K562 (cell line): Measurements from ENCODE around the gene SLC25A26. TPM values are rescaled to one million over a fixed set of nuclear protein-coding genes. Genes with fewer than 3 reads are reported as not detected.
"Not testable (repeated sequence)": the region's sequence is repeated elsewhere in the genome, so short reads cannot be mapped to it uniquely, and the experiment has no call there.

Experiments used
- ATAC-seq: fragments of 200-7000 bp; cut with Tn5 transposase; 3 replicates; pipeline ENCODE4 v1.9.1; 2020; ENCODE audit warnings: moderate library complexity
- BruUV-seq: library from RNA; stranded (reverse); fragments of 400-500 nt; replicated peaks from 2 replicates; lab custom pipeline; 2021; lab: Mats Ljungman, UMichigan
- CTCF ChIA-PET: fragments of 300-600 bp; formaldehyde crosslinking; extraction: SDS; loops from one replicate; lab custom pipeline; 2021; ENCODE audit warnings: low intra/inter-chr PET ratio; lab: Yijun Ruan, JAX
- POLR2A ChIA-PET: fragments of 300-600, 350-650 bp; sonication (Branson Sonifier 250); formaldehyde crosslinking; extraction: SDS; loops from one replicate; lab custom pipeline; 2021; ENCODE audit warnings: antibody characterized with exemption, inconsistent platforms; lab: Yijun Ruan, JAX
- DNase-seq, 4 experiments: peaks; one replicate each; pipeline versions ENCODE4 v3.0.0 to v3.0.0-alpha.2; 2011 to 2018; ENCODE audit warnings: low spot score in 3 of 4, mixed read lengths in 3 of 4; ENCODE audit errors: extremely low read depth in 1 of 4
- FAIRE-seq: peaks from 2 replicates; lab custom pipeline; 2011; peaks lifted over from hg19 to GRCh38; lab: Jason Lieb, UNC
- H2AFZ ChIP-seq: 2 replicates; pipeline ENCODE4 v1.6.0; 2011; ENCODE audit warnings: low read depth, low read length, control low read depth, inconsistent platforms
- H3K27ac ChIP-seq: fragments of 200-600 bp; 3 replicates; pipeline ENCODE4 v1.8.0; 2011; ENCODE audit warnings: low read depth, mild to moderate bottlenecking, control low read depth, inconsistent platforms, low read length, moderate library complexity, mixed read lengths; ENCODE audit errors: extremely low read depth
- H3K27me3 ChIP-seq, 2 experiments: fragments of 300-600 bp in 1 of 2; 2 replicates in 1 of 2; 3 replicates in 1 of 2; pipeline versions ENCODE4 v1.6.0 to v1.8.0; 2011; ENCODE audit warnings: inconsistent platforms in 2 of 2, low read length in 2 of 2, mild to moderate bottlenecking in 1 of 2, mixed read lengths in 1 of 2, moderate library complexity in 1 of 2; ENCODE audit not compliant: control insufficient read depth in 2 of 2, insufficient read depth in 2 of 2
- H3K36me3 ChIP-seq: fragments of 300-600 bp; 3 replicates; pipeline ENCODE4 v1.8.0; 2011; ENCODE audit warnings: mild to moderate bottlenecking, low read length, inconsistent platforms; ENCODE audit not compliant: control insufficient read depth, insufficient read depth
- H3K4me1 ChIP-seq, 2 experiments: fragments of 200-600 bp in 1 of 2; replicated peaks in 1 of 2; 2 replicates in 1 of 2; 3 replicates in 1 of 2; pipeline versions ENCODE4 v1.5.1 to v1.8.0; 2011; ENCODE audit warnings: inconsistent platforms in 2 of 2, low read length in 2 of 2, mild to moderate bottlenecking in 1 of 2, mixed read lengths in 1 of 2, moderate library complexity in 1 of 2; ENCODE audit not compliant: control insufficient read depth in 2 of 2, insufficient read depth in 2 of 2
- H3K4me2 ChIP-seq: 2 replicates; pipeline ENCODE4 v1.6.1; 2011; ENCODE audit warnings: low read length, control low read depth, inconsistent platforms, mixed read lengths; ENCODE audit not compliant: insufficient read depth
- H3K4me3 ChIP-seq: fragments of 200-600 bp; sonication (generic), shearing (Covaris generic); 2 replicates; pipeline ENCODE4 v1.5.1; 2016; ENCODE audit warnings: control low read depth, inconsistent platforms
- H3K79me2 ChIP-seq: fragments of 200-600 bp; 3 replicates; pipeline ENCODE4 v1.8.0; 2011; ENCODE audit warnings: low read length, inconsistent platforms; ENCODE audit not compliant: control insufficient read depth, insufficient read depth
- H3K9ac ChIP-seq, 2 experiments: 2 replicates each; pipeline versions ENCODE4 v1.6.0 to v1.6.1; 2011; ENCODE audit warnings: low read depth in 2 of 2, low read length in 2 of 2, control low read depth in 1 of 2, inconsistent platforms in 1 of 2, mild to moderate bottlenecking in 1 of 2, mixed read lengths in 1 of 2; ENCODE audit not compliant: insufficient read depth in 1 of 2
- H3K9me1 ChIP-seq: one replicate; pipeline ENCODE4 v1.6.0; 2011; ENCODE audit warnings: inconsistent platforms, mild to moderate bottlenecking, low read length, moderate library complexity; ENCODE audit not compliant: control insufficient read depth, insufficient read depth
- H3K9me3 ChIP-seq: replicated peaks from 2 replicates; pipeline ENCODE4 v1.5.1; 2011; ENCODE audit warnings: low read depth, low read length, inconsistent platforms; ENCODE audit not compliant: control insufficient read depth, insufficient read depth
- H4K20me1 ChIP-seq: replicated peaks from 2 replicates; pipeline ENCODE4 v1.6.1; 2011; ENCODE audit warnings: low read length, inconsistent platforms, mixed read lengths; ENCODE audit not compliant: control insufficient read depth, insufficient read depth
- GTF2E2 ChIP-seq: fragments of 200-800 bp; sonication (Bioruptor generic); IDR thresholded peaks from 2 replicates; pipeline ENCODE4 v1.6.1; 2016; ENCODE audit warnings: missing genetic modification characterization, missing compliant biosample characterization
- IRF9 ChIP-seq: fragments of 450-650 bp; IDR thresholded peaks from 2 replicates; pipeline ENCODE4 v1.6.1; 2016; ENCODE audit warnings: missing biosample characterization, missing genetic modification characterization
- NR2F6 ChIP-seq: fragments of 450-650 bp; formaldehyde crosslinking; IDR thresholded peaks from 2 replicates; pipeline ENCODE4 v1.4.0; 2020; ENCODE audit warnings: mild to moderate bottlenecking
- SNRNP70 ChIP-seq: fragments of 200-400 bp; formaldehyde crosslinking; optimal IDR thresholded peaks from 2 replicates; pipeline ENCODE3; 2017; ENCODE audit warnings: low read depth, low read length
- ZNF431 ChIP-seq: sonication (generic); formaldehyde crosslinking; IDR thresholded peaks from 2 replicates; pipeline ENCODE4 v1.8.0; 2022; ENCODE audit warnings: mild to moderate bottlenecking, missing genetic modification reagents
- ZNF699 ChIP-seq: fragments of 250-450 bp; sonication (Bioruptor Pico); IDR thresholded peaks from 2 replicates; pipeline ENCODE4 v1.8.0; 2021; ENCODE audit warnings: mild to moderate bottlenecking, moderate library complexity; ENCODE audit not compliant: insufficient replicate concordance
- WGBS: fragments of 100-300 bp; shearing (Covaris generic); methylation state at CpG from one replicate; pipeline ENCODE4 v1.1.6; 2016; ENCODE audit warnings: low coverage, mixed read lengths; ENCODE audit not compliant: insufficient coverage; ENCODE audit errors: missing lambda C conversion rate; 5-methylcytosine and 5-hydroxymethylcytosine counted together
- in situ Hi-C: fragments of 300-500 bp; cut with MboI; formaldehyde crosslinking; loops from 4 replicates; pipeline ENCODE4 v1.15.0; 2018; ENCODE audit warnings: inconsistent platforms, mixed read lengths
- intact Hi-C: fragments of 100-400 bp; cut with micrococcal nuclease; formaldehyde crosslinking; loops from 2 replicates; pipeline ENCODE4 v1.14.2; 2022
- polyA plus RNA-seq, 8 experiments: library from polyadenylated mRNA; depleted of rRNA in 4 of 8; stranded (reverse) in 5 of 8; unstranded in 3 of 8; fragments of >200 nt; fragmentation: Nextera tagmentation in 2 of 8; fragmentation: Illumina TruSeq in 1 of 8; extraction: Ambion mirVana in 2 of 8; extraction: Trizol in 1 of 8; gene quantifications; 2 replicates each; pipeline versions ENCODE4 v1.2.1 to v1.2.3, GENCODE V29; 2011 to 2014; ENCODE audit warnings: inconsistent platforms in 1 of 8, missing spikeins in 1 of 8
- total RNA-seq, 7 experiments: library from RNA; depleted of rRNA in 6 of 7; stranded (reverse); fragments of >200 nt in 6 of 7; fragmentation: Illumina TruSeq in 2 of 7; extraction: Trizol in 2 of 7; gene quantifications; 2 replicates each; pipeline versions ENCODE4 v1.2.1 to v1.2.3, GENCODE V29; 2011 to 2021; ENCODE audit warnings: low replicate concordance in 1 of 7

SLC25A26 gene
- total and polyA plus RNA-seq, 9 of the 15 experiments (the other 6 are each of a cell fraction or from before 2014, with no cell fraction given) = 7.2 to 29.1 (median 12.6) TPM

DNA sequence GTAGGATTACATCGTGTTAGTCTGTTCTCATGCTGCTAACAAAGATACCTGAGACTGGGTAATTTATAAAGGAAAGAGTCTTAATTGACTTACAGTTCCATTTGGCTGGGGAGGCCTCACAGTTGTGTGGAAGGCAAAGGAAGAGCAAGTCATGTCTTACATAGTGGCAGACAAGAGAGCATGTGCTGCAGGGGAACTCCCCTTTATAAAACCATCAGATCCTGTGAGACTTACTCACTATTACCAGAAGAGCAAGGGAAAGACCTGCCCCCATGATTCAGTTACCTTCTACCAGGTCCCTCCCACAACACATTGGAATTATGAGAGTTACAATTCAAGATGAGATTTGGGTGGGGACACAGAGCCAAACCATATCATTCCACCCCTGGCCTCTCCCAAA is 3.4 kb downstream of the SLC25A26 start (continued):
- TF ChIP-seq IRF9 (tag) = no peak
- no peak for TF ChIP-seq SNRNP70
- no peak for TF ChIP-seq ZNF699
- no peak for TF ChIP-seq GTF2E2 (tag)
- no peak for TF ChIP-seq NR2F6 (CRISPR knock-in tag)

DNA sequence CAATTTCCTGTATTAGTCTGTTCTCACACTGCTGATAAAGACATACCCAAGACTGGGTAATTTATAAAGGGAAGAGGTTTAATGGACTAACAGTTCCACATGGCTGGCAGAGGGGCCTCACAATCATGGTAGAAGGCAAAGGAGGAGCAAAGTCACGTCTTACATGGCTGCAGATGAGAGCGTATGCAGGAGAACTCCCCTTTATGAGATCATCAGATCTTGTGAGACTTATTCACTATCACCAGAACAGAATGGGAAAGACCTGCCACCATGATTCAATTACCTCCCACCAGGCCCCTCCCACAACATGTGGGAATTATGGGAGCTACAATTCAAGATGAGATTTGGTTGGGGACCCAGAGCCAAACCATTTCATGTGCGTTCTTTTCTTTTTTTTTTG is 5.3 kb downstream of the SLC25A26 start:
- POLR2A ChIA-PET, H3K9ac ChIP-seq, H3K27me3 ChIP-seq, H3K9me1 ChIP-seq, BruUV-seq, H3K4me3 ChIP-seq, intact Hi-C loops, H4K20me1 ChIP-seq, CTCF ChIA-PET, FAIRE-seq, in situ Hi-C loops, H3K4me2 ChIP-seq, H3K27ac ChIP-seq, H2AFZ ChIP-seq, H3K4me1 ChIP-seq, H3K79me2 ChIP-seq, H3K9me3 ChIP-seq, DNase-seq, H3K36me3 ChIP-seq, ATAC-seq: not testable (repeated sequence)
- peak; percentile 79; the same call in 1 of the 2 replicates for TF ChIP-seq ZNF431
- 76% methylated on average over 2 of the region's 3 CpGs for WGBS
